Activated gamma-delta T cell treated with anti-CD3 and anti-CD28 coated beads, Interleukin-2, amount 50 U/mL, for 16 hours (primary cell): ENCODE results near the gene SACS.

Experiments used
- DNase-seq: peaks from one replicate; pipeline ENCODE4 v3.0.0-alpha.2; 2020; ENCODE audit warnings: low read depth

Gene SACS

DNA sequence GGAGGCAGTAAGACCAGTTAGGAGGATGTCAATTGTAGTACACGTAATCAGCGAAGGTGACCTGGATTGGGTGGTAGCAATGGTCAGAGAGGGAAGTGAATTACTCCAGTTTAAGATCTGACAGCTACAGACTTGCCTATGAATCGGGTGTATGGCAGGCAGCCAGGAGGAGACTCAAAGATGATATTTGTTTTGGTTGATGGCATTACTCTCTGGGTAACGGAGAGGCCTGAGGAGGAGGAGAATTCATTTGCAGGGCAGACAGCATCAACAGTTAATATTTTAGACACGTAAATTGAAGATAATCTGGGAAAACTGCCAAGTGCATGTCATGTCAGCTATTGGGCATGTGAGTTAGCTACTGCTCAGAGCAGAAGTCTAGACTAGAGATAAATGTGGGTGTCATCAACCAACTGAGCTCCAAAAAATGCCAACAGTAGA, 143.6 kb downstream of the SACS start:
- DNase-seq: no peak

DNA sequence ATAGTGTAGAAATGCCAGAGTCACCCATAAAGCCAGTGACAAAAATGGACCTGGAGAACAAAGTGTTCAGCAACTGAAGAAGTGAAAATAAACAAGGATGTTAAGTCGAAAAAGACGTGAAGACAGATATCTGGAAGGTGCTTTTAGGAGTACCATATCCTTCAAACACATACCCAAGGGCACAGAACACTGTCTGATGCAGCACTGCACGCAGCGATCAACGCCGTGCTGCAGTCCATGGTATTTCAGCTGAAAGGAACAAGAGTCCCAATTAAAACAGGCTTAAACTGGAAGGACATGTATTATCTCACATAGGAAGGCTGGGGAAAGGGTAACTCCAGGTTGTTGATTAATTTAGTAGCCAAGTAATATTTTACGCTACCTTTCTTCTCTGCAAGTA, 144.5 kb downstream of the SACS start:
- DNase-seq: no peak

DNA sequence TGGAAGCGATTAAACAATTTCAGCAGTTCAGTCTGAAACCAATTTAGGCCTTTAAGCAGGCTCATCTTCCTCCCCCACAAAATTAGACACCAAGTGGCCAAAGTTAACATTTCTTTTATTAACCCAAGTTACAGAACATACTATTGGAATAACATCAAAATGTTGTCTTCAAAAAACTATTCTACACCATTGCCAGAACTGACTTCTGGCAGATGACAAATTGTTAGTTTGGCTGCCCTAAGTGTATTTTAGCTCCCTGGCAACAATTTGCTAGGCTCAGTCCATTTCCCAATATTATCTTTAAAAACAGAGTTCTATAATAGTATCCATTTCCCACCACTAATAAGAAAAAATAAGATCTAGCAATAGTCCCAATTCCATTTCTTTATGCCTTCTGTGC, 144.9 kb downstream of the SACS start:
- DNase-seq: no peak

- no peak for DNase-seq
Measured at GRCh38 chr13:23279321-23279720, 154.2 kb downstream of the SACS start.
